GM06990 (cell line): Measurements from ENCODE around the gene ESRRB.
"Not testable (repeated sequence)": the region's sequence is repeated elsewhere in the genome, so short reads cannot be mapped to it uniquely, and the experiment has no call there.

Experiments
- DNase-seq: peaks from one replicate; pipeline ENCODE4 v3.0.0-alpha.2; 2011; ENCODE audit not compliant: insufficient read length; ENCODE audit errors: extremely low read depth
- H3K27me3 ChIP-seq: replicated peaks from 2 replicates; pipeline ENCODE4 v1.6.0; 2011; ENCODE audit warnings: low read length; ENCODE audit not compliant: control insufficient read depth, insufficient read depth
- H3K36me3 ChIP-seq: 2 replicates; pipeline ENCODE4 v1.5.1; 2011; ENCODE audit warnings: low read length; ENCODE audit not compliant: control insufficient read depth, insufficient read depth
- H3K4me3 ChIP-seq: replicated peaks from 2 replicates; pipeline ENCODE4 v1.5.1; 2011; ENCODE audit warnings: low read depth, mild to moderate bottlenecking, control low read depth, low read length
- CTCF ChIP-seq: IDR thresholded peaks from 2 replicates; pipeline ENCODE4 v1.5.1; 2011; ENCODE audit warnings: low read length, control low read depth, mild to moderate bottlenecking, inconsistent platforms; ENCODE audit not compliant: insufficient read depth, poor library complexity, severe bottlenecking

Gene ESRRB

GRCh38 chr14:76518366-76518765 lies 142.4 kb downstream of the ESRRB start:
- Histone ChIP-seq H3K4me3 (no peak overlapping the region), H3K36me3 (no peaks in the 10 kb centered on the region)
- no peak for DNase-seq

DNA sequence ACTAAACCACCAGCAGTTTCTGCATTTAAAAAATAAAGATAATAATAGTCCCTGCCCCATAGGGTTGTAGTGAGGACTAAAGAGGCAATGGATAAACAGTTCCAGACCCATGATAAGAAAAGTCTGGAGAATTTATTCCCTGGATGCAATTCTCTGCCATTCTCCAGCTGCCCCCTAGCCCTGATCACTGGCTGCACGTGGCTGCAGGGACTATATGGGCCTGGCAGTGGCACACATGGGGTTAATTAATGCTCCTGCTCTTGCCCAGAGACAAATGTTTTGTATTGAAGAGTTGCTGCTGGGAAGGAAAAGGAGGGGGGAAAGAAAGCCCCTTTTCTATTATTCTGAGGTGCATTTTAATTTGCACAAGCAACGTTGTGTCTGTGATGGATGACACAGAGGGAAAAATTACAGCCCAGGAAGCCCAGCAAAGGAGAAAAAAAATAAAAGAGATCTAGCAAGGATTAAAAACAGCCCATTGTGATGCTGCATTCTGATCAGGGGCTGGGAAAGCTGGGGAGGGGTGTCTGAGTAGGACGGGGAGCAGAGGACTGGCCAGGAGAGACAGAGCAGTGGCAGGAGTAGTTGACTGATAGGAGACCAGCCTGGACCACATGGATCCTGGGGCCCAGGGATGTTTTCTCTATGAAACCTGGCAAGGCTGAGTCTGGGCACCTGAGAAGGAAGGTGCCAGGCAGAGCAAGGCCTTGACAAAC lies 149.3 kb downstream of the ESRRB start:
- no peak for DNase-seq
- no peaks in the 10 kb centered on the region for H3K27me3 ChIP-seq
- no peak for TF ChIP-seq CTCF
- no peak overlapping the region for H3K4me3 ChIP-seq
- H3K36me3 ChIP-seq = no peaks in the 10 kb centered on the region

More at GRCh38 chr14:76518366-76518765, 142.4 kb downstream of the ESRRB start:
- no peaks in the 10 kb centered on the region; the same call in 1 of the 2 replicates for H3K27me3 ChIP-seq
- no peak for TF ChIP-seq CTCF

DNA sequence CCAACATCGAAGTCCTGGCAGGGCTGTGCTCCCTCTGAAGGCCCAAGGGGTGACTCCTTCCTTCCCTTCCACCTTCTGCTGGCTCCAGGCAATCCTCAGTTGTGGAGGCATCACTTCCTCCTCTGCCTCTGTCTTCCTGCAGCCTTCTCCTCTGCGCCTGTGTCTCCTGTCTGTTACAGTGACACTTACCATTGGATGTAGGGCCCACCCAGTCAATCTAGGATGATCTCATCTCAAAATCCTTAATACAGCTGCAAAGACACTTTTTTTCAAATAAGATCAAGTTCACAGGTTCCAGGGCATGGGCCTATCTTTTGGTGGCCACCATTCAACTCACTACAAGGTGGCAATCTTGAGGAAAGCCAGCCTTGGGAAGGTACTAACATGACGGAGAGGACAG lies 155.1 kb downstream of the ESRRB start:
- no peaks in the 10 kb centered on the region for H3K27me3 ChIP-seq
- no peak overlapping the region for H3K4me3 ChIP-seq
- no peaks in the 10 kb centered on the region for H3K36me3 ChIP-seq
- DNase-seq = no peak
- no peak for TF ChIP-seq CTCF

DNA sequence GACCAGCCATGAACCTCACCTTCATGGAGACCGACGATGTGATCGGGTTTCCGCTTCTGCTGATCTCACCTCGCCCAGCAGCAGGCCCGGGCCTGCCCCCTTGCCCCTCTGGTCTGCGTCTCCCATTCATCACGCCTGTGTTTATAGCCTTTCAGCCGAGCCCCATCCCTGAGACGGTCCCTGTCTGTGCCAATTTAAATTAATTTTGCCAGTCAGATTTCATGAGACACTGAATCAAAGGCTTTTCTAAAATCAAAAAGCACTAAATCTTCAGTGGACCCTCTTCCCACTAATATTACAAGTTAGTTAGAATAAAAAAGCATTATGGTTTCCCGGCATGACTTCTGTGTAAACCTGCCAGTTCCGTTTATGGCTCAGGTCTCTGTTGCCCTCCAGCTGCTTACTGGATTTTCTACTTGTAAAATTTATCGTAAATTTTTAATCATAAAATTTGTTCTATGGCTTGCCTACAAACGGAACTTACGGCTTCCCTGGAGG lies 155.9 kb downstream of the ESRRB start:
- H3K36me3 ChIP-seq = no peaks in the 10 kb centered on the region
- no peak overlapping the region for H3K4me3 ChIP-seq
- no peak for DNase-seq
- TF ChIP-seq CTCF = no peak
- H3K27me3 ChIP-seq = no peaks in the 10 kb centered on the region

DNA sequence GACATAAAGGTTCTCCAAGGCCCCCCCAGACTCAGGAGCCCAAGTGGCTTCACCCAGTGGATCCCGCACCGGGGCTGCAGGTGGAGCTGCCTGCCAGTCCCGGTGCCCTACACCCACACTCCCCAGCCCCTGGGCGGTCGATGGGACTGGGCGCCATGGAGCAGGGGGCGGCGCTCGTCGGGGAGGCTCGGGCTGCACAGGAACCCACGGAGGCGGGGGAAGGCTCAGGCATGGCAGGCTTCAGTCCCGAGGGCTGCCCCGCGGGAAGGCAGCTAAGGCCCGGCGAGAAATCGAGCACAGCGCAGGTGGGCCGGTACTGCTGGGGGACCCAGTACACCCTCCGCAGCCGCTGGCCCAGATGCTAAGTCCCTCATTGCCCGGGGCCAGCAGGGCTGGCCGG lies 160.7 kb downstream of the ESRRB start:
- not testable (repeated sequence) for DNase-seq, H3K4me3 ChIP-seq, H3K36me3 ChIP-seq, H3K27me3 ChIP-seq

DNA sequence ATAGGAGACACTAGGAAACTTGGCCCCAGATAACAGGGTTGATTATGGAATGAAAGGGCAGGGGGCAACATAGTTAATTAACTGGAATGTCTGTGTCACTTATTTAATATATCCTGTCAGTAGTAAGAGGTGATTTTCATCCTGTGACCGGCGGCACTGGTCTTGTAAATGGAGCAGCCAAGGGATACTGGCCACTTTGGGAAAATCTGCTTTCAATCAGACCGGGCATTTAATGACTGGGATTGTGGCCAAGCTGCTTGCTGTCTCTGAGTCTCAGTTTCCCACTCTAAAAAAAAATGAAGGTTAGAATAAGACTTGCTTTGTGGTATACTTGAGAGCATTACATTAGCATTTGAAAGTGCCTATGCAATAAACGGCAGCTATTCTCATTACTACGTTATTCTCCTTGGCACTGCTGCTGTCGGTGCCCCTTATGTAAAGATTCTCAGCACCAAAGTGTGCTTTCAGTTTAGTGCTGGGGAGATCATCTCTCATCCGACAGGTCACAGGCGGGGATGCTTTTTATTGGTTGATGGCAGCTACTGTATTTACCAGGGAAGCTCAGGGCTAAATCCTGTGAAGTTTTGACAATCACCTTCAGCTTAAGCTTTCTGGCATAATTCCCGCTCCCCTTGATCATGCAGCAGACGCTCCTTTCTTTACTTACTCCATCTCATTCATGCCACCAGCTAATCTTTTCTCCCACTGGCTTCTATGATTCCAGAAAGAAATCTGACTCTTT lies 162.1 kb downstream of the ESRRB start:
- no peak for DNase-seq
- Histone ChIP-seq H3K4me3 (no peak overlapping the region), H3K27me3 (no peaks in the 10 kb centered on the region), H3K36me3 (no peaks in the 10 kb centered on the region)
- no peak for TF ChIP-seq CTCF
